ENCODE data around the gene IL1B. TPM values are rescaled to one million over a fixed set of nuclear protein-coding genes. Genes with fewer than 3 reads are reported as not detected.

The IL1B gene
- total RNA-seq (1 to 10 TPM in 1 of 2 experiments, under 1 TPM in 1; 0.81 to 1.3 TPM), polyA plus RNA-seq (not detected)

DNA sequence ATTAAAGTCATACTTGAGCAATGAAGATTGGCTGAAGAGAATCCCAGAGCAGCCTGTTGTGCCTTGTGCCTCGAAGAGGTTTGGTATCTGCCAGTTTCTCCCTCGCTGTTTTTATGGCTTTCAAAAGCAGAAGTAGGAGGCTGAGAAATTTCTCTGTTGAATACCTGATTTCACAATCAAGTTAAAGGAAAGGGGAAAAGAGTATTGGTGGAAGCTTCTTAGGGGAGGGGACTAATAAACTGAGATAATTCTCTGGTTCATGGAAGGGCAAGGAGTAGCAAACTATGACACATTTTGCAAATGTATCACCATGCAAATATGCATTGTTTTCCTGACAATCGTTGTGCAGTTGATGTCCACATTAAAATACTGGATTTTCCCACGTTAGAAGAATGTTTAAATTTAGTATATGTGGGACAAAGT lies at the start of gene IL1B:
IL1B (minus strand) TSS at position 85 of the 423 bp plus-strand sequence. CDS start 550 bp downstream, outside the sequence.
- POLR2A ChIA-PET (ENCODE audit: partially characterized antibody) = no interaction called here
- H3K9me3 Mint-ChIP-seq = no peaks in the 10 kb centered on the region
- Histone ChIP-seq H3K27ac (ENCODE audit: low read depth, low read length) (no peak within 1 kb of the TSS), H3K4me3 (ENCODE audit: low read length in 2 of 2) (no peak within 1 kb of the TSS), H3K36me3 (ENCODE audit: insufficient read depth, low read length) (no peaks in the 10 kb centered on the region), H3K4me1 (ENCODE audit: insufficient read depth, low read length) (no peaks in the 10 kb centered on the region), H3K9me3 (ENCODE audit: control insufficient read depth in 1 of 2, low read length in 2 of 2) (no peaks in the 10 kb centered on the region), H3K27me3 (ENCODE audit: insufficient read depth, low read length) (no peaks in the 10 kb centered on the region)
- DNase-seq = no peak
- H3K27me3 Mint-ChIP-seq = peaks cover 8 to 13% of the 10 kb centered on the region in 2 donors
- intact Hi-C loops (cut with micrococcal nuclease) = no loop called here
- no peak within 1 kb of the TSS for H3K27ac Mint-ChIP-seq
- CTCF ChIA-PET (ENCODE audit: partially characterized antibody) = no interaction called here
- H3K4me1 Mint-ChIP-seq = no peaks in the 10 kb centered on the region
- no peaks in the 10 kb centered on the region for H3K36me3 Mint-ChIP-seq
- H3K4me3 Mint-ChIP-seq = no peak within 1 kb of the TSS

DNA sequence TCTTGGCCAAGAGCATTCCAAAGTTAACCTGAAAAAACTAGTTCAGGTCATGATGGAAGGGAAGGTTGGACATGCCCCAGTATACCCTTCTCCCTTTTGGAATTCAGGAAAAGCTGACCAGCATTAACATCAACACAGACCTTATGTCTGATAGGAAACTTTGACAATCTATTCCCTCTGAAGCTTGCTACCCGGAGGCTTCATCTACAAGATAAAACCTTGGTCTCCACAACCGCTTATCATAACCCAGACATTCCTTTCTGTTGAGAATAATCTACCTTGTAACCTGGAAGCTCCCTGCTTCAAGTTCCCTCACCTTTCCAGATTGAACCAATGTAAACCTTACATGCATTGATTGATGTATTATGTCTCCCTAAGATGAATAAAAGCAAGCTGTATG lies 49.7 kb upstream of the IL1B start:
- no peaks in the 10 kb centered on the region for H3K9me3 Mint-ChIP-seq
- H3K9me3 ChIP-seq (ENCODE audit: control insufficient read depth in 1 of 2, low read length in 2 of 2) = no peaks in the 10 kb centered on the region
- no peak overlapping the region for H3K4me3 ChIP-seq (ENCODE audit: low read length in 2 of 2)
- H3K36me3 Mint-ChIP-seq = no peaks in the 10 kb centered on the region
- intact Hi-C loops (cut with micrococcal nuclease) = no loop called here
- POLR2A ChIA-PET (ENCODE audit: partially characterized antibody) = interaction anchor here (3.2 kb wide), 1 partner anchor 136 kb away, joined by 21 read pairs; no protein-coding TSS in a partner anchor
- no peaks in the 10 kb centered on the region for H3K36me3 ChIP-seq (ENCODE audit: insufficient read depth, low read length)
- CTCF ChIA-PET (ENCODE audit: partially characterized antibody) = interaction anchor here (0.9 to 10.8 kb wide), 24 partner anchors 8 to 285 kb away, joined by 3 to 249 read pairs (median 7); partner anchors contain the start of gene IL1A
- no peak overlapping the region for H3K27ac Mint-ChIP-seq
- H3K27me3 Mint-ChIP-seq = no peaks in the 10 kb centered on the region
- DNase-seq = no peak
- no peak overlapping the region for H3K4me3 Mint-ChIP-seq
- peaks cover 3 to 11% (median 7%) of the 10 kb centered on the region in 4 donors for H3K4me1 Mint-ChIP-seq
- no peak overlapping the region for H3K27ac ChIP-seq (ENCODE audit: low read depth, low read length)
- H3K4me1 ChIP-seq (ENCODE audit: insufficient read depth, low read length) = no peaks in the 10 kb centered on the region
- no peaks in the 10 kb centered on the region for H3K27me3 ChIP-seq (ENCODE audit: insufficient read depth, low read length)

DNA sequence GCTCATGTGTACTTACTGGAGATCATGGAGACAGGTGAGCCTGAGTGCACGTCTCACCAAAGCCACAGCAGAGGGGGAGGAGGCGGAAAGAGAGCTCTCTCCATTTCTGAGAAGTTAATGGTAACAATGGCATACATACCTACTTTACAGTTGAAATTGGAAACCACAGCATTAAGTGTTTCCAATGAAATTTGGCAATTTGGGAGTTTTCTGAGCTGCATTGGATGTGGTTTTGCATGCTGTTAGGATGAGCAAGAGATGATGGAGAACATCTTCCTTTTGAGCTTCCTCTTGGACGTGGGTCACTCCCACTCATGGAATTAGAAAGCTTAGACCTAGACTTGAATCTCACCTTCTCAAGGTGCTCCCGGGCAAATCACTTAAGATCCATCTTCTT lies 48.9 kb upstream of the IL1B start:
- Mint-ChIP-seq H3K4me1 (peaks cover 3 to 11% (median 8%) of the 10 kb centered on the region in 4 donors), H3K36me3 (no peaks in the 10 kb centered on the region), H3K9me3 (no peaks in the 10 kb centered on the region), H3K27ac (no peak overlapping the region), H3K27me3 (no peaks in the 10 kb centered on the region), H3K4me3 (peak overlapping the region in 1 of 8 donors; percentile 7)
- H3K4me3 ChIP-seq (ENCODE audit: low read length in 2 of 2) = no peak overlapping the region
- POLR2A ChIA-PET (ENCODE audit: partially characterized antibody) = interaction anchor here (0.6 to 3.2 kb wide), 5 partner anchors 130 to 285 kb away, joined by 3 to 21 read pairs (median 4); no protein-coding TSS in a partner anchor
- no peaks in the 10 kb centered on the region for H3K27me3 ChIP-seq (ENCODE audit: insufficient read depth, low read length)
- intact Hi-C loops (cut with micrococcal nuclease) = loop anchor here (1.0 kb wide), 2 partner anchors 136 to 285 kb away; no protein-coding TSS in a partner anchor
- H3K9me3 ChIP-seq (ENCODE audit: control insufficient read depth in 1 of 2, low read length in 2 of 2) = no peaks in the 10 kb centered on the region
- CTCF ChIA-PET (ENCODE audit: partially characterized antibody) = interaction anchor here (0.6 to 10.8 kb wide), 46 partner anchors 7 to 285 kb away, joined by 3 to 249 read pairs (median 4); partner anchors contain the start of gene IL1A
- H3K36me3 ChIP-seq (ENCODE audit: insufficient read depth, low read length) = no peaks in the 10 kb centered on the region
- no peak overlapping the region for H3K27ac ChIP-seq (ENCODE audit: low read depth, low read length)
- no peak for DNase-seq
- no peaks in the 10 kb centered on the region for H3K4me1 ChIP-seq (ENCODE audit: insufficient read depth, low read length)

DNA sequence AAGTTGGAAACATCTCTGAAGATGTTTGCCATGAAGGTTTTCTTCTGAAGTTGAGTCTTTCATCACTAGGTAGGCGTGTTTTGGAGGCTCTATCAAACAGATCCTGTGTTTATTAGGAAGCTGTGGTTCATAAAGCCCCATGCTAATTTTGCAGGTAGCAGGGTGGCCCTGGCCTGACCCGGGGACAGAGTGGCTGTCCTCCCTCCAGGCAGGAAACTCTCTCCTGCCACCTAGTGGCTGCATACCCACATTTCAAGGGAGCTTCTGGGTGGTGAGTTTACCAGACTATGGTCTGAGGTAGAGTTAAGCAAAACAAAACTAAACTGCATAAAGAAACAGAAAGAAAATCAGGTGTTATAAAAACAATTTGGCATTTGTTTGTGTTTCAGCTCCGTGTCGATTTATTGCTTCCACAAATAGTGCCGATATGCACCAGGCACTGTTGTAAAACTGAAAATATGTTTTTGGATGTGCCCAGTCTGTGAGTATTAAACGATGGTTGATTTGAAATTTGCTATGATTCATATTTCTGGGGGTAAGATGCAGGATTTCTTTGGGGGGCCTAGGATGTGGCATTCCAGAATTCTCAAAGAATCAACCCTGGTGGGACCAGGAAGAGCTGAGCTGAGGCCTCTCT lies 48.4 kb upstream of the IL1B start:
- CTCF ChIA-PET (ENCODE audit: partially characterized antibody) = interaction anchor here (0.5 to 10.8 kb wide), 46 partner anchors 7 to 365 kb away, joined by 3 to 249 read pairs (median 4); partner anchors contain the start of gene IL1A

DNA sequence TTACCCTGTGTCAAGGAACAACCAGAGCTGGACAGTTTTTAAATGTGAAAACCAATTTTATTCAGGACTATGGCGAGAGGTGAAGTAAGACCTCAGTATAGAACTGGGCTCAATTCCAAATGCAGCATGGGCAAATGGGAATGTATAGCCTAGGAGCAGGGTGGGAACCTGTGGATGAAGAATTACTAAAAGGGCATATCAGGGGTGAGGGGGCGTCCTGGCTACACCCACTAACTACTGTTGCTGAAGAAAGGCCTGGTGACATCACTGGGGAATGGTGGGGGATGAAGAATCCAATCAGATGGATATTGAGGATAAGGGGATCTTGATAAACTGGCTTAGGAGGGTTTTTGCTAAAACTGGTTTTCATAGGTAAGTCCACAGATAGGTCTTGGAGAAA lies 47.1 kb upstream of the IL1B start:
- Mint-ChIP-seq H3K27me3 (no peaks in the 10 kb centered on the region), H3K4me3 (no peak overlapping the region), H3K36me3 (no peaks in the 10 kb centered on the region), H3K4me1 (peaks cover 3 to 11% (median 8%) of the 10 kb centered on the region in 4 donors), H3K27ac (peak overlapping the region in 2 of 7 donors; percentile 23 to 29), H3K9me3 (no peaks in the 10 kb centered on the region)
- intact Hi-C loops (cut with micrococcal nuclease) = no loop called here
- Histone ChIP-seq H3K27me3 (ENCODE audit: insufficient read depth, low read length) (no peaks in the 10 kb centered on the region), H3K27ac (ENCODE audit: low read depth, low read length) (no peak overlapping the region), H3K4me1 (ENCODE audit: insufficient read depth, low read length) (no peaks in the 10 kb centered on the region), H3K36me3 (ENCODE audit: insufficient read depth, low read length) (no peaks in the 10 kb centered on the region), H3K9me3 (ENCODE audit: control insufficient read depth in 1 of 2, low read length in 2 of 2) (no peaks in the 10 kb centered on the region), H3K4me3 (ENCODE audit: low read length in 2 of 2) (no peak overlapping the region)
- ChIA-PET CTCF (ENCODE audit: partially characterized antibody) (interaction anchor here (10.8 kb wide), 1 partner anchor 134 kb away, joined by 249 read pairs; no protein-coding TSS in a partner anchor), POLR2A (ENCODE audit: partially characterized antibody) (no interaction called here)
- DNase-seq = no peak

More for the DNA sequence above, 48.4 kb upstream of the IL1B start:
- intact Hi-C loops (cut with micrococcal nuclease) = loop anchor here (1.0 kb wide), 2 partner anchors 136 to 285 kb away; no protein-coding TSS in a partner anchor
- Mint-ChIP-seq H3K9me3 (no peaks in the 10 kb centered on the region), H3K4me1 (peaks cover 3 to 11% (median 8%) of the 10 kb centered on the region in 4 donors), H3K36me3 (no peaks in the 10 kb centered on the region), H3K4me3 (peak overlapping the region in 2 of 8 donors; percentile 7 to 12), H3K27ac (peak overlapping the region in 3 of 7 donors; percentile 6 to 23 (median 20)), H3K27me3 (no peaks in the 10 kb centered on the region)
- H3K27ac ChIP-seq (ENCODE audit: low read depth, low read length) = no peak overlapping the region
- no peaks in the 10 kb centered on the region for H3K9me3 ChIP-seq (ENCODE audit: control insufficient read depth in 1 of 2, low read length in 2 of 2)
- DNase-seq = peak; percentile 55 to 65 (median 60)
- no peaks in the 10 kb centered on the region for H3K36me3 ChIP-seq (ENCODE audit: insufficient read depth, low read length)
- POLR2A ChIA-PET (ENCODE audit: partially characterized antibody) = interaction anchor here (0.6 to 3.2 kb wide), 5 partner anchors 129 to 285 kb away, joined by 3 to 21 read pairs (median 4); no protein-coding TSS in a partner anchor
- H3K4me3 ChIP-seq (ENCODE audit: low read length in 2 of 2) = no peak overlapping the region
- no peaks in the 10 kb centered on the region for H3K27me3 ChIP-seq (ENCODE audit: insufficient read depth, low read length)
- H3K4me1 ChIP-seq (ENCODE audit: insufficient read depth, low read length) = no peaks in the 10 kb centered on the region

DNA sequence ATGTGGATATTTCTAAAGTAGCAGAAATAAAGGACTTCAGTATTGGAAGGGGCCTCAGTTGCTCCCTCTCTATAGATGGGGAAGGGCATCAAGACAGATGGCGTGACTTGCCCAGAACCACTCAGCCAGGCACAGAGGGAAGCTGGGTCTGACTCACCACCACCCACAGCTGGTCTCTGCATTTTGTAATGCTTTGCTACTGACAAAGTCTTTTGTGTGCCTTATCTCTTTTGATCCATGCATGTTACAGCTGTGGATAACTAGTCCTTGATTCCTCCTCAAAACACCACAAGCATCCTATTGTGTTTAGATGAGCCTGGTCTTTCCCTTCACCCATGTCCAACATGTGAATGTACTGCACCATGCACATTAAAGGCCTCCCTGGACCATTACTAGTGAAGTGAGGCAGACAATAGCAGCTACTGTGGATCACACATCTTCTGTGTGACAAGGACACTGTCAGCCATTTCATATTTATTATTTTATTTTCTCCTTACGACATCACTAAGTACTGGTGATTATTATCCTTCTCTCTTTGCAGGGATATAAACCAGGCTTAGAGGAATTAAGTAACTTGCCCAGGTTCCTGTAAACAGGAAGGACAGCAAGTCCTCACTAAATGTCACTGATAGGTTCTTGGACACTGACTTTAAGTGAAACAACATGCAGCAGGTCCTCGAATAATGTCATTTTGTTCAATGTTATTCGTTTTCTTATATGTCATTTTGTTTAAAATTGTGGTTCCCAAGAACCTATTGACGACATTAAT lies 44.8 kb upstream of the IL1B start:
- H3K27me3 Mint-ChIP-seq = no peaks in the 10 kb centered on the region
- no peak for DNase-seq
- no peaks in the 10 kb centered on the region for H3K27me3 ChIP-seq (ENCODE audit: insufficient read depth, low read length)
- no peak overlapping the region for H3K27ac ChIP-seq (ENCODE audit: low read depth, low read length)
- H3K4me1 ChIP-seq (ENCODE audit: insufficient read depth, low read length) = no peaks in the 10 kb centered on the region
- CTCF ChIA-PET (ENCODE audit: partially characterized antibody) = interaction anchor here (1.4 to 10.8 kb wide), 2 partner anchors 78 to 132 kb away, joined by 3 to 249 read pairs; no protein-coding TSS in a partner anchor
- no peak overlapping the region for H3K27ac Mint-ChIP-seq
- intact Hi-C loops (cut with micrococcal nuclease) = no loop called here
- POLR2A ChIA-PET (ENCODE audit: partially characterized antibody) = no interaction called here
- H3K36me3 Mint-ChIP-seq = no peaks in the 10 kb centered on the region
- H3K4me3 Mint-ChIP-seq = no peak overlapping the region
- H3K4me1 Mint-ChIP-seq = peaks cover 3 to 11% (median 8%) of the 10 kb centered on the region in 4 donors
- no peaks in the 10 kb centered on the region for H3K36me3 ChIP-seq (ENCODE audit: insufficient read depth, low read length)
- no peak overlapping the region for H3K4me3 ChIP-seq (ENCODE audit: low read length in 2 of 2)
- H3K9me3 Mint-ChIP-seq = no peaks in the 10 kb centered on the region
- H3K9me3 ChIP-seq (ENCODE audit: control insufficient read depth in 1 of 2, low read length in 2 of 2) = no peaks in the 10 kb centered on the region

DNA sequence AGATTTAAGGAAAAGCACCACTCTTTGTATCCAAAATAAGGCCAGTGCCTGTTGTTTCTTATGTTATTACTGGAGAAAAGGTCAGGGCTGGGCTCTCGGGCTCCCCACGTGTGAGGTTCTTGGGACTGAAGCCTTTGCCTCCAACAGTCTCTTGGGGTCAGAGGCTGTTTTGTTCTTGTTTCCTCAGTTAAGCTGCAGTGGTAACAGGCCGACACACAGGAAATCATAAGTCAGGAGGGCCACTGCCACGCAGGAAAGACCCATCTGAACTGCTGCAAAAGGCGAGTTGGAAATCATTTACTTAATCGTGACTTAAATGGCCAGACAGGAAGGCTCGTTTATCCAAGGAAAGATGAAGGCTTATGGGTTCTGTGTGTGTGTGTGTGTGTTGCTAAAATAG lies 44.1 kb upstream of the IL1B start:
- Histone ChIP-seq H3K9me3 (ENCODE audit: control insufficient read depth in 1 of 2, low read length in 2 of 2) (no peaks in the 10 kb centered on the region), H3K27me3 (ENCODE audit: insufficient read depth, low read length) (no peaks in the 10 kb centered on the region), H3K4me1 (ENCODE audit: insufficient read depth, low read length) (no peaks in the 10 kb centered on the region), H3K4me3 (ENCODE audit: low read length in 2 of 2) (no peak overlapping the region), H3K36me3 (ENCODE audit: insufficient read depth, low read length) (no peaks in the 10 kb centered on the region), H3K27ac (ENCODE audit: low read depth, low read length) (no peak overlapping the region)
- Mint-ChIP-seq H3K36me3 (no peaks in the 10 kb centered on the region), H3K27me3 (no peaks in the 10 kb centered on the region), H3K4me3 (no peak overlapping the region), H3K4me1 (peaks cover 2 to 11% (median 8%) of the 10 kb centered on the region in 4 donors), H3K27ac (no peak overlapping the region), H3K9me3 (no peaks in the 10 kb centered on the region)
- POLR2A ChIA-PET (ENCODE audit: partially characterized antibody) = no interaction called here
- DNase-seq = no peak
- CTCF ChIA-PET (ENCODE audit: partially characterized antibody) = interaction anchor here (10.8 kb wide), 1 partner anchor 131 kb away, joined by 249 read pairs; no protein-coding TSS in a partner anchor
- intact Hi-C loops (cut with micrococcal nuclease) = no loop called here
